OCI-LY7 (cell line): ENCODE measurements around the gene GATB. TPM values are rescaled to one million over a fixed set of nuclear protein-coding genes. Genes with fewer than 3 reads are reported as not detected.

Experiments
- BruUV-seq: library from RNA; stranded (reverse); fragments of 400-500 nt; replicated peaks from 2 replicates; lab custom pipeline; 2021; lab: Mats Ljungman, UMichigan
- CTCF ChIA-PET: fragments of 300-600 bp; sonication (Branson Sonifier 250); formaldehyde crosslinking; loops from one replicate; lab custom pipeline; 2022; ENCODE audit warnings: antibody characterized with exemption; ENCODE audit not compliant: unreplicated experiment; lab: Charles Lee
- POLR2A ChIA-PET: fragments of 300-600 bp; sonication (Branson Sonifier 250); formaldehyde crosslinking; loops from one replicate; lab custom pipeline; 2022; ENCODE audit warnings: antibody characterized with exemption; lab: Charles Lee
- DNase-seq: peaks from one replicate; pipeline ENCODE4 v3.0.0-alpha.2; 2015; ENCODE audit warnings: low spot score
- H2AFZ ChIP-seq: fragments of 200-600 bp; sonication (generic), shearing (Covaris generic); 2 replicates; pipeline ENCODE4 v1.6.1; 2014; ENCODE audit warnings: mild to moderate bottlenecking, antibody characterized with exemption, low read length, moderate library complexity
- H3K27ac ChIP-seq: fragments of 200-600 bp; sonication (generic); 2 replicates; pipeline ENCODE4 v1.5.1; 2014; ENCODE audit warnings: mixed run types, low read depth, mild to moderate bottlenecking, moderate library complexity, low read length, inconsistent platforms; ENCODE audit not compliant: poor library complexity, severe bottlenecking
- H3K36me3 ChIP-seq: fragments of 200-600 bp; sonication (generic); 2 replicates; pipeline ENCODE4 v1.6.1; 2014; ENCODE audit warnings: mild to moderate bottlenecking, antibody characterized with exemption, low read length, moderate library complexity, mixed read lengths; ENCODE audit not compliant: insufficient read depth
- H3K4me1 ChIP-seq: fragments of 200-600 bp; sonication (generic); 2 replicates; pipeline ENCODE4 v1.5.1; 2014; ENCODE audit warnings: mild to moderate bottlenecking, low read length; ENCODE audit not compliant: insufficient read depth, poor library complexity, severe bottlenecking
- H3K4me2 ChIP-seq: fragments of 200-600 bp; sonication (generic); 2 replicates; pipeline ENCODE4 v1.6.1; 2014; ENCODE audit warnings: mild to moderate bottlenecking, low read length
- H3K4me3 ChIP-seq: fragments of 200-600 bp; sonication (generic); 2 replicates; pipeline ENCODE4 v1.5.1; 2014; ENCODE audit warnings: mild to moderate bottlenecking, low read depth, low read length; ENCODE audit not compliant: poor library complexity, severe bottlenecking
- H3K79me2 ChIP-seq: fragments of 200-600 bp; sonication (generic); 2 replicates; pipeline ENCODE4 v1.6.1; 2016; ENCODE audit warnings: low read depth, mild to moderate bottlenecking, low read length, moderate library complexity, mixed read lengths; ENCODE audit not compliant: insufficient read depth
- H3K9me2 ChIP-seq: fragments of 200-600 bp; sonication (generic); 2 replicates; pipeline ENCODE4 v1.6.1; 2016; ENCODE audit warnings: mild to moderate bottlenecking, low read length, mixed read lengths; ENCODE audit not compliant: insufficient read depth
- H3K9me3 ChIP-seq: fragments of 200-600 bp; sonication (generic); 2 replicates; pipeline ENCODE4 v1.6.1; 2014; ENCODE audit warnings: mild to moderate bottlenecking, mixed run types, low read length, mixed read lengths
- H4K20me1 ChIP-seq: fragments of 200-600 bp; sonication (generic); 2 replicates; pipeline ENCODE4 v1.6.1; 2014; ENCODE audit warnings: mild to moderate bottlenecking, antibody characterized with exemption, low read length, moderate library complexity, mixed read lengths; ENCODE audit not compliant: insufficient read depth
- CTCF ChIP-seq: fragments of 200-600 bp; sonication (generic); conservative IDR thresholded peaks from 2 replicates; pipeline ENCODE4 v1.5.1; 2014; ENCODE audit warnings: mild to moderate bottlenecking, antibody characterized with exemption, low read length, moderate library complexity, mixed read lengths
- EZH2phosphoT487 ChIP-seq: fragments of 200-600 bp; sonication (generic); IDR thresholded peaks from 2 replicates; pipeline ENCODE4 v1.6.1; 2018; ENCODE audit warnings: low read depth, borderline replicate concordance, mild to moderate bottlenecking, mixed run types, antibody characterized with exemption, low read length, moderate library complexity, mixed read lengths
- intact Hi-C: fragments of 100-400 bp; cut with micrococcal nuclease; formaldehyde crosslinking; loops from one replicate; pipeline ENCODE4 v1.10.0; 2022; ENCODE audit not compliant: unreplicated experiment
- total RNA-seq, 2 experiments: library from RNA; depleted of rRNA in 1 of 2; stranded (reverse); fragments of >200 nt in 1 of 2; shearing (Covaris generic) in 1 of 2; gene quantifications; 2 replicates each; pipeline ENCODE4 v1.2.3, GENCODE V29; 2014 to 2022

GATB gene
- total RNA-seq, 2 experiments from 2014 or later: 24.6 to 26.5 TPM

GRCh38 chr4:151685303-151685702 lies 75.5 kb downstream of the GATB start:
- ChIA-PET POLR2A (interaction anchor here (0.7 kb wide), 1 partner anchor 443 kb away, joined by 3 read pairs; no protein-coding TSS in a partner anchor), CTCF (no interaction called here)
- BruUV-seq: no TSS peak
- Histone ChIP-seq H3K9me2 (no peaks in the 10 kb centered on the region), H3K27ac (no peak overlapping the region), H3K36me3 (no peaks in the 10 kb centered on the region), H4K20me1 (no peaks in the 10 kb centered on the region), H3K79me2 (no peaks in the 10 kb centered on the region), H3K4me1 (no peaks in the 10 kb centered on the region), H3K4me3 (no peak overlapping the region), H3K4me2 (no peak overlapping the region), H3K9me3 (no peaks in the 10 kb centered on the region), H2AFZ (no peak overlapping the region)
- TF ChIP-seq CTCF (no peak), EZH2phosphoT487 (no peak)
- intact Hi-C loops: no loop called here
- DNase-seq: no peak

GRCh38 chr4:151681085-151681484 lies 79.7 kb downstream of the GATB start:
- H3K27ac ChIP-seq: no peak overlapping the region
- no peaks in the 10 kb centered on the region for H3K4me1 ChIP-seq
- H3K9me2 ChIP-seq: no peaks in the 10 kb centered on the region
- H3K9me3 ChIP-seq: no peaks in the 10 kb centered on the region
- no peak overlapping the region for H3K4me3 ChIP-seq
- no peak for DNase-seq
- H4K20me1 ChIP-seq: no peaks in the 10 kb centered on the region
- no peak overlapping the region for H2AFZ ChIP-seq
- ChIA-PET CTCF (no interaction called here), POLR2A (no interaction called here)
- H3K79me2 ChIP-seq: no peaks in the 10 kb centered on the region
- intact Hi-C loops: loop anchor here (5.0 kb wide), 1 partner anchor 306 kb away; no protein-coding TSS in a partner anchor
- TF ChIP-seq CTCF (no peak), EZH2phosphoT487 (no peak)
- no peak overlapping the region for H3K4me2 ChIP-seq
- BruUV-seq: no TSS peak
- no peaks in the 10 kb centered on the region for H3K36me3 ChIP-seq

- no peak overlapping the region for H3K27ac ChIP-seq
- no peaks in the 10 kb centered on the region for H3K79me2 ChIP-seq
- ChIA-PET POLR2A (no interaction called here), CTCF (no interaction called here)
- no peak for DNase-seq
- no peak overlapping the region for H2AFZ ChIP-seq
- H3K36me3 ChIP-seq: no peaks in the 10 kb centered on the region
- H4K20me1 ChIP-seq: no peaks in the 10 kb centered on the region
- no peaks in the 10 kb centered on the region for H3K4me1 ChIP-seq
- TF ChIP-seq CTCF (no peak), EZH2phosphoT487 (no peak)
- H3K4me2 ChIP-seq: no peak overlapping the region
- H3K9me3 ChIP-seq: no peaks in the 10 kb centered on the region
- BruUV-seq: no TSS peak
- intact Hi-C loops: no loop called here
- H3K9me2 ChIP-seq: no peaks in the 10 kb centered on the region
- H3K4me3 ChIP-seq: no peak overlapping the region
Measured at GRCh38 chr4:151679231-151679630, 81.6 kb downstream of the GATB start.
